ENCODE results near the gene UXT. TPM values are rescaled to one million over a fixed set of nuclear protein-coding genes. Genes with fewer than 3 reads are reported as not detected.

The UXT gene
- total RNA-seq, 1 experiment from 2014 or later: 143 TPM

DNA sequence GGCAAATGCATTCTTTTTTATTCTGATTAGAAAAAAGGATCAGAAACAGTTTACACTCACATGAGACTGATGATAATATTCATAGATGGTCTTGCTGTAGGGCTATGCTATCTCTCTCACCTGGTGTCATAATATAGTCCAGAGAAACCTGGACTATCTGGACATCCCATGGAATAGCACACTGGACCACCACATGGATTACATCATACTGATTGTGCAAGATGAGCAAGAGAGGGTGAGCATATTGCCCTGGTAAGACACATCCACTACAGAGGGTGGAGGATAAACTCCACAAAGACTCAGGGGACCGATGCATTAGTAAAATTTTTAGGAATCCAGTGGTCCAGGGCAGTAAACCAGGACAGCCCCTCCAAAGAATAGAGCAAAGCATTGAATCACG is 47.5 kb downstream of the UXT start:
- DNase-seq (no peak), ATAC-seq (no peak)
- no TSS peak for BruUV-seq (replicated peaks)
- ChIA-PET POLR2A (ENCODE audit: unreplicated experiment) (no interaction called here), CTCF (no interaction called here)
- Histone ChIP-seq H4K20me1 (ENCODE audit: low read length) (no peaks in the 10 kb centered on the region), H3K9me2 (replicated peaks; ENCODE audit: low read length) (no peaks in the 10 kb centered on the region), H3F3A (ENCODE audit: low read length, unreplicated experiment) (no peaks in the 10 kb centered on the region), H3K9ac (ENCODE audit: low read length) (no peak overlapping the region), H3K4me3 (ENCODE audit: low read length) (no peak overlapping the region), H3K27me3 (ENCODE audit: low read length) (no peaks in the 10 kb centered on the region), H3K4me2 (ENCODE audit: low read length) (no peak overlapping the region), H3K4me1 (ENCODE audit: insufficient read depth, low read length) (no peaks in the 10 kb centered on the region), H3K27ac (ENCODE audit: low read length) (no peak overlapping the region), H3K79me2 (ENCODE audit: low read length) (no peaks in the 10 kb centered on the region), H3K9me3 (ENCODE audit: low read length) (no peaks in the 10 kb centered on the region), H3K36me3 (ENCODE audit: low read depth, low read length) (no peaks in the 10 kb centered on the region), H2AFZ (ENCODE audit: low read length) (no peak overlapping the region)
- no peak for TF ChIP-seq EZH2 (IDR thresholded peaks at IDR 0.05; ENCODE audit: low read length, unreplicated experiment)
- intact Hi-C loops (cut with micrococcal nuclease): no loop called here

DNA sequence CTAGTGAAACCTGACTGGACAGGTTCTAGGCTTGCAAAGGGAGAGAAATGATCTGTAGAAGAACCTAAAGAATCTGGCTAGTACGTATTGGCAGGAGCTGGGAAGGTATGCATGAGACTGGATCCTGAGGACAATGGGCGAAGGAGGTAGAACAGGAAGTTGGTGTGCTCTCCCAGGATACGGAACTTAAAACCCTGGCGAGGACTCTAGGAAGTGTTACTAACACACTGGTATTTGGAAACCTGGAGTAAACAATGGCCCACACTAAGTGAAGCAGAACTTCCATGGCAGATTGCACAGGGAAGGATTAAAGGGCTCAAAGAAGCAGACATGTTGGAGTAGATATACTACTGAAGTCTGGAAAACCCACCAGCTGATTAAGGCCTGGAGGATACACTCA is 48.5 kb downstream of the UXT start:
- H3K9me2 ChIP-seq (replicated peaks; ENCODE audit: low read length): no peaks in the 10 kb centered on the region
- TF ChIP-seq EZH2 (IDR thresholded peaks at IDR 0.05; ENCODE audit: low read length, unreplicated experiment) (no peak), EZH2phosphoT487 (IDR thresholded peaks at IDR 0.05; ENCODE audit: borderline replicate concordance, low read length) (no peak)
- TF ChIP-seq, protein P1, sequence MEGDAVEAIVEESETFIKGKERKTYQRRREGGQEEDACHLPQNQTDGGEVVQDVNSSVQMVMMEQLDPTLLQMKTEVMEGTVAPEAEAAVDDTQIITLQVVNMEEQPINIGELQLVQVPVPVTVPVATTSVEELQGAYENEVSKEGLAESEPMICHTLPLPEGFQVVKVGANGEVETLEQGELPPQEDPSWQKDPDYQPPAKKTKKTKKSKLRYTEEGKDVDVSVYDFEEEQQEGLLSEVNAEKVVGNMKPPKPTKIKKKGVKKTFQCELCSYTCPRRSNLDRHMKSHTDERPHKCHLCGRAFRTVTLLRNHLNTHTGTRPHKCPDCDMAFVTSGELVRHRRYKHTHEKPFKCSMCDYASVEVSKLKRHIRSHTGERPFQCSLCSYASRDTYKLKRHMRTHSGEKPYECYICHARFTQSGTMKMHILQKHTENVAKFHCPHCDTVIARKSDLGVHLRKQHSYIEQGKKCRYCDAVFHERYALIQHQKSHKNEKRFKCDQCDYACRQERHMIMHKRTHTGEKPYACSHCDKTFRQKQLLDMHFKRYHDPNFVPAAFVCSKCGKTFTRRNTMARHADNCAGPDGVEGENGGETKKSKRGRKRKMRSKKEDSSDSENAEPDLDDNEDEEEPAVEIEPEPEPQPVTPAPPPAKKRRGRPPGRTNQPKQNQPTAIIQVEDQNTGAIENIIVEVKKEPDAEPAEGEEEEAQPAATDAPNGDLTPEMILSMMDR (conservative IDR thresholded peaks at IDR 0.05; ENCODE audit: low read depth, low read length): no peak
- H3K4me2 ChIP-seq (ENCODE audit: low read length): no peak overlapping the region
- H3F3A ChIP-seq (ENCODE audit: low read length, unreplicated experiment): no peaks in the 10 kb centered on the region
- ChIA-PET POLR2A (ENCODE audit: unreplicated experiment) (no interaction called here), CTCF (no interaction called here)
- H3K9me3 ChIP-seq (ENCODE audit: low read length): no peaks in the 10 kb centered on the region
- no peaks in the 10 kb centered on the region for H3K79me2 ChIP-seq (ENCODE audit: low read length)
- H3K27ac ChIP-seq (ENCODE audit: low read length): no peak overlapping the region
- H3K9ac ChIP-seq (ENCODE audit: low read length): no peak overlapping the region
- H3K4me1 ChIP-seq (ENCODE audit: insufficient read depth, low read length): no peaks in the 10 kb centered on the region
- DNase-seq (no peak), ATAC-seq (no peak)
- H2AFZ ChIP-seq (ENCODE audit: low read length): no peak overlapping the region
- no TSS peak for BruUV-seq (replicated peaks)
- no peaks in the 10 kb centered on the region for H4K20me1 ChIP-seq (ENCODE audit: low read length)
- H3K4me3 ChIP-seq (ENCODE audit: low read length): no peak overlapping the region
- H3K36me3 ChIP-seq (ENCODE audit: low read depth, low read length): no peaks in the 10 kb centered on the region
- intact Hi-C loops (cut with micrococcal nuclease): no loop called here
- no peaks in the 10 kb centered on the region for H3K27me3 ChIP-seq (ENCODE audit: low read length)

DNA sequence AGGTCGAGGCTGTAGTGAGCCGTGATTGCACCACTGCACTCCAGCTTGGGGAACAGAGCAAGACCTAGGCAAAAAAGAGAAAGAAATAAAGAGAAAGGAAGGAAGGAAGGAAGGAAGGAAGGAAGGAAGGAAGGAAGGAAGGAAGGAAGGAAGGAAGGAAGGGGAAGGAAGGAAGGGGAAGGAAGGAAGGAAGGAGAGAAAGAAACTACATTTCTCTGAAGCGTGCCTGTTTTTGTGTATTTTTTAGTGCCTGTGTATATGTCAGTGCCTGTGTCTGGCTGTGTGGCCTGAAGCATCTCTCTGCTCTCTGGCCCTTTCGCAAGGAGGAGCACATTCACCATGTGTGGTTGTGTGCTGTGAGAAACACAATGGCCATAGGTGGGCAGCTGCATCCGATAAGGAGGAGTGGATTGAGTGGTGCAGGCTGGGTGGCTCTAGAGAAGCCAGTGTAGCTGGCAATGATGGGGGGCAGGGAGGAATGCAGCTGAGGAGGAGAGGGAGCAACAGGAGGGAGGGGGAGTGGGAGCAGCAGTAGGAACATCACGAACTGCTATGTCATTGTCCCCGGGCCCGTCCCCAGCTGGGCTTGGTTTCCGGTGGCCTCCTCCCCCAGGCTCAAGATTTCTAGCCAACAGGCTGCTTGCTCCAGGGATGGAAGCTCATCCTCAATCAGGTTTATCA is 50.7 kb downstream of the UXT start:
- CTCF ChIA-PET: interaction anchor here (0.5 kb wide), 1 partner anchor 830 kb away, joined by 5 read pairs; no protein-coding TSS in a partner anchor

More for the DNA sequence above, 50.7 kb downstream of the UXT start:
- TF ChIP-seq EZH2phosphoT487 (IDR thresholded peaks at IDR 0.05; ENCODE audit: borderline replicate concordance, low read length) (no peak), EZH2 (IDR thresholded peaks at IDR 0.05; ENCODE audit: low read length, unreplicated experiment) (no peak)
- TF ChIP-seq, protein P1 (conservative IDR thresholded peaks at IDR 0.05; ENCODE audit: low read depth, low read length): no peak
- DNase-seq (no peak), ATAC-seq (no peak)
- H3K9ac ChIP-seq (ENCODE audit: low read length): no peak overlapping the region
- H4K20me1 ChIP-seq (ENCODE audit: low read length): no peaks in the 10 kb centered on the region
- no peaks in the 10 kb centered on the region for H3K4me1 ChIP-seq (ENCODE audit: insufficient read depth, low read length)
- H3F3A ChIP-seq (ENCODE audit: low read length, unreplicated experiment): no peaks in the 10 kb centered on the region
- no peak overlapping the region for H3K4me2 ChIP-seq (ENCODE audit: low read length)
- POLR2A ChIA-PET (ENCODE audit: unreplicated experiment): no interaction called here
- no peak overlapping the region for H3K27ac ChIP-seq (ENCODE audit: low read length)
- intact Hi-C loops (cut with micrococcal nuclease): no loop called here
- no peaks in the 10 kb centered on the region for H3K36me3 ChIP-seq (ENCODE audit: low read depth, low read length)
- no peaks in the 10 kb centered on the region for H3K9me2 ChIP-seq (replicated peaks; ENCODE audit: low read length)
- BruUV-seq (replicated peaks): no TSS peak
- no peaks in the 10 kb centered on the region for H3K79me2 ChIP-seq (ENCODE audit: low read length)
- no peaks in the 10 kb centered on the region for H3K9me3 ChIP-seq (ENCODE audit: low read length)
- no peak overlapping the region for H2AFZ ChIP-seq (ENCODE audit: low read length)
- H3K4me3 ChIP-seq (ENCODE audit: low read length): no peak overlapping the region
- no peaks in the 10 kb centered on the region for H3K27me3 ChIP-seq (ENCODE audit: low read length)

Measured in PC-3 (cell line).